GM12878 (cell line): Measurements from ENCODE around the gene PLXNC1.

ENCODE experiments used
- POLR2A ChIP-seq: IDR thresholded peaks from 2 replicates; pipeline ENCODE4 v1.6.1; 2011; ENCODE audit warnings: low read depth, mild to moderate bottlenecking, low read length
- POLR2AphosphoS5 ChIP-seq: IDR thresholded peaks from 2 replicates; pipeline ENCODE4 v1.6.1; 2011; ENCODE audit warnings: mild to moderate bottlenecking, low read length, inconsistent platforms
- TARDBP ChIP-seq: IDR thresholded peaks from 2 replicates; pipeline ENCODE4 v1.6.1; 2016; ENCODE audit warnings: borderline replicate concordance
- ZSCAN29 ChIP-seq: fragments of 450-650 bp; IDR thresholded peaks from 2 replicates; pipeline ENCODE4 v1.6.1; 2017; ENCODE audit warnings: mild to moderate bottlenecking, moderate library complexity

DNA sequence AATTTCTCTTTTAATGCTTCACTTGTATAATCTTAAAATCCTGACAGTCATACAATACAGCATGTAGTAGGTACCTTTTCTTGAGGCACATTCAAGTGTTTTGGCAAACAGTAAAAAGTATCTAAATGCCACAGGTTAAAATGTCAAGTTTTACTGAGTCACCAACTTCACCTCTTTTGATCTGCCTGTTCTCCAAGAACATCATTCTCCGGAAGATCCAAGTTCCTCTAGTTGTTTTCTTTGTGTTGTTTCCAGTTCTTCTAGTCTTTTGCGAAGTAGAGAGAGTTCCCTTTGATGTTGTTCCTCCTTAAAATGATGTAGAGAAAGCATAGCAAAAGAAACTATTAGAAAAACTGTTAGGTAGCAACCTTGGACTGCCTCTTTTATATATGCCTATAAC is 160.2 kb downstream of the PLXNC1 start:
- no peak for TF ChIP-seq POLR2A
- TF ChIP-seq TARDBP, result no peak
- no peak for TF ChIP-seq POLR2AphosphoS5
- no peak for TF ChIP-seq ZSCAN29
